ENCODE results near the gene PTGES2. TPM values are rescaled to one million over a fixed set of nuclear protein-coding genes. Genes with fewer than 3 reads are reported as not detected.

Gene PTGES2
- 53.9 and 68.1 TPM in 2 replicates for total RNA-seq

DNA sequence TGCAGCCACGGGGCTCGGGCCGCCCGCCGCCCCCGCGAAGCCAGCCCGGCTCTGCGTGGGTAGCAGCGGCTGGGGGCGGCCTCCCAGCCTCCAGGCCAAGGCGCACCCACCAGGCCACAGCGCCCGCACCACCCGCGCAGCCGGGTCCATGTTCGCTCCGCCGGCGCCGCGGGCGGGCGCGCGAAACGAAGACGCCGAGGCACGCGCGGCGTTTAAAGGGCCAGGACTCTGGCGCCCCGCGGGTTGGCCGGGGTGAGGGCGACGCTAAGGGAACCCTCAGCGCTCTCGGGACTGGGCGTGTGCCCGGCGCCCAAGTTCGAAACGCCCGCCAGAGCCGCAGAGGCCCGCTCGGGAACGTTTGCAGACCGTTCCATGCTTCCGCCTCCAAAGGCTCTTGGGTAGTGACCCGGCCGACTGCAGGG is at the start of gene PTGES2:
Gene PTGES2, minus strand, starts transcription at position 162 of the 422 bp plus-strand sequence. Its CDS starts 12 bp downstream, at position 150.

DNA sequence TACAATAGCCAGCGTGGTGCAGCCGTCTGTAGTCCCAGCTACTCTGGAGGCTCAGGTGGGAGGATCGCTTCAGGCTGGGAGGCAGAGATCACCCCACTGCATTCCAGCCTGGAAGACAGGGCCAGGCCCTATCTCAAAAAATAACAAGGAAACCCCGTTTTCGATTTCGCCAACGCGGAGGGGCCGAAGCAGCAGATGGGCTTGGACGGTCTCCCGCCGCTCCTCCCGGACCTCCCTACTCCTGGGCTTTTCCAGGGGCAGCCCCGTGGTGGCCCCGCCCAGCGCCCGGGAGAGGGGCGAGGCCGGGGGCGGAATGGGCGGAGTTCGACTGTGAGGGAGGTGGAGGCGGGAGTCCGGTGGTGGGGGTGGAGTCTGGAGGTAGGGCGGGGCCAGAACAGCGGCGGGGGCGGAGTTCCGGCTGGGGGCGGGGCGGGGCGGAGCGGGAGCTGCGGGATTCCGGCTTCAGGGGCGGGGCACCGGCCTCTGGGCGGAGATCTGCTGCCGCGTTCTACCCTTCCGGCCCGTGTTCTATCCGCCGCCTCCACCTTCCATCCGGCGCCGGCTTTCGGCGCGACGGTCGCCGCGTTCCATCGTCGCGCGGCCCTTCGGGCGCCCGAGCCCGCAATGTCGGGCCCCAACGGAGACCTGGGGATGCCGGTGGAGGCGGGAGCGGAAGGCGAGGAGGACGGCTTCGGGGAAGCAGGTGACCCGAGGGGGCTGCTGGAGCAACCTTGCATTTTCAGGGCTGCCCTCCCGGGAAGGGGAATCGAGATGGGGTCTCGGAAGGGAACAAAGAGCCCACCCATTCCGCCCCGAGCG is 32.5 kb upstream of the PTGES2 start, which contains the start of gene BBLN:
Gene BBLN, plus strand, starts transcription at position 482 of the 819 bp plus-strand sequence. Its CDS starts 143 bp downstream, at position 625.

DNA sequence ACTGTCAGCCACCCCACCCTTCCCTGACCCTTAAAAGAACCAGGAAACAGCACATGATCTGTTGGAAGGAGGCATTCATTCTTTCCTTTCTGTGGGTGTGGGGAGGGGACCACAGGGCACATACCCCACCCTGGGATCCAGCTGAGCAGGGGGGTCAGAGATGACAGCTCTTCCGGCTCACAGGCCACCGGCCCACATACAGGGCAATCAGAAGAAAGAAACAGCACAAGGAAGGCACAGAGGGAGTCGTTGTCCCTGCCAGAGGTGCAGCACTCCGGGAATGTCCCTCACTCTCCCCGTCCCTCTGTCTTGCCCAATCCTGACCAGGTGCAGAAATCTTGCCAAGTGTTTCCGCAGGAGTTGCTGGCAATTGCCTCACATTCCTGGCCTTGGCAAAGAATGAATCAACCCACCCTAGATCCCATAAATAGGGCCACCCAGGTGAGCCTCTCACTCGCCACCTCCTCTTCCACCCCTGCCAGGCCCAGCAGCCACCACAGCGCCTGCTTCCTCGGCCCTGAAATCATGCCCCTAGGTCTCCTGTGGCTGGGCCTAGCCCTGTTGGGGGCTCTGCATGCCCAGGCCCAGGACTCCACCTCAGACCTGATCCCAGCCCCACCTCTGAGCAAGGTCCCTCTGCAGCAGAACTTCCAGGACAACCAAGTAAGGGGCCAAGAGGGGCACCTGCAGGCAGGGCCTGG is 21.6 kb upstream of the PTGES2 start, which contains the start of gene LCN2:
Gene LCN2, plus strand, starts transcription at position 453 of the 701 bp plus-strand sequence. Its CDS starts 73 bp downstream, at position 526.

Other genes with a start within 250 kb of the PTGES2 start
- 108 and 138 TPM in 2 replicates for gene ST6GALNAC6, start 228.1 kb downstream of the PTGES2 start, total RNA-seq
- gene ST6GALNAC4, start 210.7 kb downstream of the PTGES2 start, total RNA-seq = 66.1 and 73.9 TPM in 2 replicates
- 2.8 and 16.4 TPM in 2 replicates for gene PIP5KL1, start 197.0 kb downstream of the PTGES2 start, total RNA-seq
- 7.8 and 15.6 TPM in 2 replicates for gene DPM2, start 189.9 kb downstream of the PTGES2 start, total RNA-seq
- gene EEIG1, start 146.7 kb downstream of the PTGES2 start, total RNA-seq = 6.1 and 6.6 TPM in 2 replicates
- 6.5 and 7.3 TPM in 2 replicates for gene NAIF1, start 60.4 kb downstream of the PTGES2 start, total RNA-seq
- 16.2 and 20.4 TPM in 2 replicates for gene SLC25A25, start 59.5 kb downstream of the PTGES2 start, total RNA-seq
- not detected in 2 replicates for gene LCN2, start 21.7 kb upstream of the PTGES2 start, total RNA-seq
- gene BBLN, start 32.5 kb upstream of the PTGES2 start, total RNA-seq = 121 and 194 TPM in 2 replicates
- gene CIZ1, start 63.8 kb upstream of the PTGES2 start, total RNA-seq = 40.0 and 53.4 TPM in 2 replicates
- gene DNM1, start 75.7 kb upstream of the PTGES2 start, total RNA-seq = 0.49 and 0.54 TPM in 2 replicates
- gene GOLGA2, start 148.3 kb upstream of the PTGES2 start, total RNA-seq = 99.5 and 108 TPM in 2 replicates
- gene SWI5, start 148.5 kb upstream of the PTGES2 start, total RNA-seq = 36.9 and 59.8 TPM in 2 replicates
- 11.7 and 15.9 TPM in 2 replicates for gene TRUB2, start 194.7 kb upstream of the PTGES2 start, total RNA-seq
- gene COQ4, start 195.1 kb upstream of the PTGES2 start, total RNA-seq = 30.5 and 33.0 TPM in 2 replicates
- 14.3 and 22.0 TPM in 2 replicates for gene SLC27A4, start 212.8 kb upstream of the PTGES2 start, total RNA-seq
- gene URM1, start 243.6 kb upstream of the PTGES2 start, total RNA-seq = 39.2 and 39.4 TPM in 2 replicates